T-helper 22 cell (primary cell): ENCODE data around the gene RIMS4.

Experiments
- DNase-seq: peaks from one replicate; pipeline ENCODE4 v3.0.0-alpha.2; 2020; ENCODE audit warnings: low read depth

Gene RIMS4

DNA sequence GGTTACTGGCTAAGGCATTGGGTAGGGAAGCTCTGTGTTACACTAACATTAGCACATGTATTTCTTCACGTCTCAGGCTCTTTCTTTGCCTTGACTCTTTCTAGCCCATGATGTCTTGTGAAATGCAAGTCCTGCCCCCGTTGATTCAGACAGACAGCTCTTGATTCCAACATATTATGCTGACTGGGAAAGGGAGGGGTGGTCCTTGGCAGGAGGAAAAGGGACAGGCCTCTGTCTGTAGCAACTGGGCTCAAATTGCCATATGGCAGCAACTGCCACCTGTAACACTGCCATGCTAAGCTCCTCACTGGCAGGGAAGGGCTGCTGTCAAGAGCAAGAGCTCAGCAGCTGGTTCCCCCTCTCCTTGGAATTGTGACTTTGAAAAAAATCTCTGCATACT lies 70.4 kb downstream of the RIMS4 start:
- no peak for DNase-seq

- no peak for DNase-seq
These were observed 71.4 kb downstream of the RIMS4 start for GRCh38 chr20:44738813-44739477.

DNA sequence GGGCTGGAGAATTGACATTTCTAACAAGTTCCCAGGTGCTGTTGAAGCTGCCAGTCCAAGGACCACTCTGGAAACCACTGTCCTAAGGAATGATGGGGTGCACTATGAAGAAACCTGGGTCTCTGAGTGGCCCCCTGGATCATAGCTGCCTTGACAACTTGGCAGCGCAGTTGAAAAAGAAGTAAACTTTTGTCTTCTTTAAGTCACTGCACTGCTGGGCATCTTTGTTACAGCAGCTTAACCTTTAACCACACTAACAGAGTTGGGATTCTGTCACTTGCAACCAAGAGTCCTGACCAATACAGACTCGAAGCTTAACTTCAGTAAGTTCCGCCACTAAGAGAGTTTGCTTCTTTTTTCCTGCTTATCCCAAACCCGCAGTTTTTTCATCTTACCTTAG lies 73.2 kb downstream of the RIMS4 start:
- DNase-seq: no peak

- no peak for DNase-seq
These were observed 74.0 kb downstream of the RIMS4 start for GRCh38 chr20:44736170-44737021.

GRCh38 chr20:44735816-44736169 lies 74.6 kb downstream of the RIMS4 start:
- DNase-seq: no peak

DNA sequence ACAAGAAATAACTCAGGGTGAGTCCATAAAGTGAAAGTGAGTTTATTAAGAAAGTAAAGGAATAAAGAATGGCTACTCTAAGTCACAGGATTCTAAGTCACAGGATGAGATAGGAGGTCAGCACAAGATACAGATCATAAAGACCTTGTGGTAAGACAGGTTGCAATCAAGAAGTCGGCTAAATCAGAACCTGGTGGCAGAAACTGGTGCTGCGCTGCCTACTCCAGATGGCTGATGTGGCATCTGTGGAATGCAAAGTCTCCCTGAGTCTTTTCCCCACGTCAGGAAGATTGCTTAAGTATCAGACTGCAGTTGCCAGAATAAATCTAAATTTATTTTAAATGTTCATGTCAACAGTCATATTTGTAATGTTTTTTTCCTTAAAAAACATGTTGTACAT lies 75.4 kb downstream of the RIMS4 start:
- no peak for DNase-seq

- no peak for DNase-seq
These were observed 76.8 kb downstream of the RIMS4 start for GRCh38 chr20:44733341-44734069.

DNA sequence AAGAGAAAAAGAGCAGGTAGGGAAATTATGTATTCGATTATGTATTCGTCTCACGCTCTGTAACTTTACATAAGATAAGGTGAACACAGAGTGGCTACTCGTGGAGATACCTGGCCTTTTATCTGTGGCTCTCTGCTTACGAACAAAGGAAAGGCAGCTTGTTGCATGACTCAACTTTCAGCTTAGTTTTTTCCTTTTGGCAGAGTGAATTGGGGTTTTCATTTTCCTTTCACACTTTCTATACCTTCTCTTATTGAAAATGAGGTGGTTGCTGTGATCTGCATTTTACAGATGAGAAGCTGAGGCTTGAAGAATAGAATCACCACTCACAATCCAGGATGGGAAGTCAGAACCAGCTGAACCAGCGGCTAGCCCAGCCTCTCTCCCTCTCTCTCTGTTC lies 78.0 kb downstream of the RIMS4 start:
- DNase-seq: no peak

GRCh38 chr20:44731657-44732056 lies 78.7 kb downstream of the RIMS4 start:
- no peak for DNase-seq

DNA sequence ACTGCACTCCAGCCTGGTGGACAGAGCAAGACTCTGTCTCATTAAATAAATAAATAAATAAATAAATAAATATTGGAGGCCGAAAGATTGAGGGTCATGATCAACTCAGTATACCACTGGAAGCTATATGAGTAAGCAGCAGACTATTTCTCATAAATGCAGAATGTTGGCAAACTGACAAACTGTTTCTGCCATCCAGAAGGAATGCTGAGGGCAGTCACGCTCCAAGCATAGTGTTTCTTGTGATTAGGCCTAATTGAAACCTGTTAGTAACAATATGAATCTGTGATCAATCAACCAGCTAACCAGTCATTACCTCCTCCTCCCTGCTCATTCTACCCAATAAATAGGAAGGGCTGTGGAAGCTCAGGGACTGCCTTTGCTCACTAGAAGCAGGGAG lies 79.9 kb downstream of the RIMS4 start:
- DNase-seq: no peak

DNA sequence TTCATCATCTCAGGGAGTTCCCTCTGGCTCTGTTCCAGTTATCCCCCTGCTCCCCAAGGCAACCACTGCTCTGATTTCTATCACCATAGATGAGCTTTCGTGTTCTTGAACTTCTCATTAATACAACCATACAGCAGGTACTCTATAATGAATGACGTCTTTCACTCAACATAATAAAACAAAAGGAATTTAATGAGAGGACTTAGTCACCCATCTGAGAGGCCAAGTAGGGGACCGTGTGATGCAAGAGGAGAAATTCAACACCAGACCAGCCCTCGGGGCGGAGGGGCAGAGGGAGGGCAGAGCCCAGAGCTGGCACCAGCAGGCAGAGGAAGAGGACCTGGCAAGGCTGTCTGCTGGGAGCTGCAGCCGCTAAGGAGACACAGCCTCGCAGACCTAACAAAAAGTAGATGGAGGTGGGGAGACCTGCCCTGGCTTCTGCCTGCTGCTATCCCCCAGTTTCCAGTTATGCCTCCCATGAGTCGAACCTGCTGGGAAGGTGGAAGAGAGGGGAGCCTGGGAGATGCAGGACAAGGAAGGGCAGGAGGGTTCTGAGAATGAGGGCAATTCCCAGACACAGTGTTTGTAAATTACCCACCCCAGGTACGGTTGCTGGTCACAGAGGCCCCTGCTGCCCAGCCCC lies 81.4 kb downstream of the RIMS4 start:
- DNase-seq: no peak

DNA sequence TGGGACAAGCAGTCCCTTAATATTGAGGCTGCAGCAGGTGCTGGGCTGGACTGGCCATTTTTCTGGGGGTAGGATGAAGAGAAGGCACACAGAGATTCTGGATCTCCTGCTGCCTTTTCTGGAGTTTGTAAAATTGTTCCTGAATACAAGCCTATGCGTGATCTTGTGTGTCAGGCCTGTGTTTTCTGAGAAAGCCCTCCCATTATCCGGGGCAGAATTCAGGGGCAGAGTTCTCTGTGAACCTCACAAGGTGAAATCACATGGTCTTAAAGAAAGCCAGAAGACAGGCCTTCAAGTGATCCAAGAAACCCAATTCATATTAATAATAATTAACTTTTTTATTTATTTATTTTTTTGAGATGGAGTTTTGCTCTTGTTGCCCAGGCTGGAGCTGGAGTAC lies 82.7 kb downstream of the RIMS4 start:
- DNase-seq: no peak

DNA sequence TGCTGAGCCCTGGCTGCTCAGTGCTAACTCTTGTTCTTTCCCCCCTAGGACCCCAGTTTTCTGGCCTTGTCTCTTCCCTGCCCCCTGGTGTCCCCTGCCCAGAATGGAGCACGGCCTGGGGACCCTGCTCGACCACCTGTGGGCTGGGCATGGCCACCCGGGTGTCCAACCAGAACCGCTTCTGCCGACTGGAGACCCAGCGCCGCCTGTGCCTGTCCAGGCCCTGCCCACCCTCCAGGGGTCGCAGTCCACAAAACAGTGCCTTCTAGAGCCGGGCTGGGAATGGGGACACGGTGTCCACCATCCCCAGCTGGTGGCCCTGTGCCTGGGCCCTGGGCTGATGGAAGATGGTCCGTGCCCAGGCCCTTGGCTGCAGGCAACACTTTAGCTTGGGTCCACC lies 83.3 kb downstream of the RIMS4 start:
- no peak for DNase-seq

DNA sequence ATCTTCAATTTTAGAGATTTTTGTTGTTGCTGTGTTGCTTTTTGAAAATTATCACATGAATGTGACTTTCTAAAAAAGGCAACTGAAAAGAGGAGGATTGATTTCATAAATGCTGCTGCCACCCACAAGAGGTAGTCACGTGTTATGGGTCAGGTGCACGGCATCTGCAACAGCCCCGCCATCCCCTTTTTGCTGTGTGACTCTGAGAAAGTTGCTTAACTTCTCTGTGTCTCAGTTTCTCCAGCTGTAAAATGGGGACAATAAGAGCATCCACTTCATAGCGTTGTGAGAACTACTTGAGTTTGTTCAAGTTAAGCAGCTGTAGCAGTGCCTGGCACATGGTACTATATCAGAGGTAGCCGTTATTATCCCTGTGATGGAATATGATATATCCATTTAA lies 84.5 kb downstream of the RIMS4 start:
- no peak for DNase-seq

DNA sequence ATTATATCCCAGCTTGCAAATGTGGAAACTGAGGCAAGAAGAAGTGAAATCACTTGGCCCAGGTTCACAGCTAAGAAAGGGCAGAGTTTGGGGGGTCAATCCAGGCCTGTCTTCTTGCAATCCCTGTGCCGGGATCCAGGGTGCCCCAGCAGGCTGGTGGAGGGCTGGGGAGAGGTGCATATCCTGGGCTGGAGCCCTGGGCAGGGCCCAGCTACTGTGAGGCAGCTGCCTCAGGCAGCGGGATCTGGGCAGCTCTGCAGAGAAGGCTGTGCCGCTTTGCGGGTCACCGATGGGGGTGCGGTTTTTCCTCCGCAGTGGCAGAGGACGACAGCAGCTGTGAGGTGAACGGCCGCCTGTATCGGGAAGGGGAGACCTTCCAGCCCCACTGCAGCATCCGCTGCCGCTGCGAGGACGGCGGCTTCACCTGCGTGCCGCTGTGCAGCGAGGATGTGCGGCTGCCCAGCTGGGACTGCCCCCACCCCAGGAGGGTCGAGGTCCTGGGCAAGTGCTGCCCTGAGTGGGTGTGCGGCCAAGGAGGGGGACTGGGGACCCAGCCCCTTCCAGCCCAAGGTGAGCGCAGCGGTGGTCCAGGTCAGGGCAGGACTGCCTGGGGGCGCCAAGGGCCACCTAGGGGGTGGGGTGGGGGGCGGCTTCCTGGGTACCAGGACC lies 85.8 kb downstream of the RIMS4 start:
- no peak for DNase-seq

- DNase-seq: no peak
These were observed 86.5 kb downstream of the RIMS4 start for GRCh38 chr20:44723798-44724362.

DNA sequence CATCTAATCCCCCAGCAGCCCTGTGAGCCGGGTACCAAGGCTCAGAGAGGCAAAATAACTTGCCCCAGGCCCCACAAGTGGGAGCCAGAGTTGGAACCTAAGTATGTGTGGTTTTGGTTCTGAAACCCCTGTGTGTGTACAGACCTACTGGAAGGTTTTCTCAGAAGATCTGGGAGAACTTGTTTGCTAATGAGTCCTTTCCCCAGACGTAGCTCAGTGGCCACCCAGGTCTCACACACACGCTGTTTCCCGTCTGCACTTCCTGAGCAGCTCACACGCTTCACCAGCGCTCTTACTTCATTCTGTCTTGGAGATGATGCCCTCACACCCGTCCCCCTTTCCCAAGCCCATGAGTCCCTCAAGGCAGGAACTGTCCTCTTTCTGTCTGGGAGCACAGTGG lies 87.0 kb downstream of the RIMS4 start:
- no peak for DNase-seq

DNA sequence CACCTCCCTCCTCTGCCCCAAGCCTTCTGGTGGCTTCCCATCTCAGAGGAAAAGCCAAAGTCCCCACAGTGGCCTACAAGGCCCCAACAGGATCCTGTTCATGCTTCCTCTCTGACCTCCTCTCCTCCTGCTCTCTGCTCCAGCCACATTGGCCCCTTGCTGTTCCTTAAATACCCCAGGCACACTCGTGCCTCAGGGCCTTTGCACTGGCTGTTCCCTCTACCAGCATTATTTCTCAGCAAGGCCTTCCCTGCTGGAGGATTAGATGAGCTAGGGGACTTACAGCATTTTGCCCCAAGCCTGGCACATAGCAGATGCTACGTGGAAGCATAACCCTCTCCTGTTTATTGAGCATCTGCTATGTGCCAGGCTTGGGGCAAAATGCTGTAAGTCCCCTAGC lies 87.4 kb downstream of the RIMS4 start:
- DNase-seq: no peak

GRCh38 chr20:44721785-44722054 lies 88.6 kb downstream of the RIMS4 start:
- no peak for DNase-seq

- DNase-seq: no peak
These were observed 89.2 kb downstream of the RIMS4 start for GRCh38 chr20:44720997-44721784.

- no peak for DNase-seq
These were observed 89.7 kb downstream of the RIMS4 start for GRCh38 chr20:44720621-44720996.
